ENCODE results near the gene MUSK. TPM values are rescaled to one million over a fixed set of nuclear protein-coding genes. Genes with fewer than 3 reads are reported as not detected.

MUSK gene
- polyA plus RNA-seq, 2 of the 4 experiments (the other 2 are of a cell fraction), result not detected

- TF ChIP-seq TP53 (CRISPR knock-in tag; IDR thresholded peaks at IDR 0.05), result no peak
- no peak for TF ChIP-seq GATA3 (IDR thresholded peaks at IDR 0.05; ENCODE audit: borderline replicate concordance)
- TF ChIP-seq FOSL2 (IDR thresholded peaks at IDR 0.05), result no peak
- no peak for TF ChIP-seq FOSL2 (CRISPR knock-in tag; IDR thresholded peaks at IDR 0.05)
- TF ChIP-seq CEBPB (IDR thresholded peaks at IDR 0.05), result no peak
- no peak for TF ChIP-seq HES2 (IDR thresholded peaks at IDR 0.05)
- no peak for TF ChIP-seq ZC3H11A (IDR thresholded peaks at IDR 0.05)
- no peak for TF ChIP-seq HOXB13 (CRISPR knock-in tag; IDR thresholded peaks at IDR 0.05; ENCODE audit: low read depth)
Measured at GRCh38 chr9:110777196-110777875, 108.7 kb downstream of the MUSK start (continued).

GRCh38 chr9:110777876-110778215 lies 109.3 kb downstream of the MUSK start:
- no peak for FAIRE-seq
- POLR2A ChIA-PET, result no interaction called here
- CTCF ChIA-PET, result no interaction called here

GRCh38 chr9:110782701-110783100 lies 114.1 kb downstream of the MUSK start:
- TF ChIP-seq RARB (CRISPR knock-in tag; IDR thresholded peaks at IDR 0.05), result no peak
- no peak for TF ChIP-seq ESRRA (IDR thresholded peaks at IDR 0.05; ENCODE audit: borderline replicate concordance, low read length)
- no peak for TF ChIP-seq USF2 (IDR thresholded peaks at IDR 0.05)
- no peak for TF ChIP-seq FOXS1 (CRISPR knock-in tag; IDR thresholded peaks at IDR 0.05)
- TF ChIP-seq TP53 (CRISPR knock-in tag; IDR thresholded peaks at IDR 0.05), result no peak
- TF ChIP-seq CHD2 (IDR thresholded peaks at IDR 0.05; ENCODE audit: low read length, partially characterized antibody), result no peak
- no peak overlapping the region for H3K4me3 ChIP-seq
- no peak for FAIRE-seq
- POLR2A ChIA-PET, result no interaction called here
- no peak for DNase-seq (ENCODE audit: low read depth in 1 of 2, low spot score in 1 of 2)
- 89% methylated on average over 5 of the region's 5 CpGs for WGBS (ENCODE audit: missing lambda C conversion rate)
- ATAC-seq, result no peak
- no peaks in the 10 kb centered on the region for H3K9me3 ChIP-seq
- no peak overlapping the region for H3K4me2 ChIP-seq
- CTCF ChIA-PET, result no interaction called here
- H3K4me1 ChIP-seq, result peaks cover 8% of the 10 kb centered on the region; the same call in 1 of the 3 replicates
- H3K27ac ChIP-seq, result no peak overlapping the region

More at GRCh38 chr9:110777876-110778215, 109.3 kb downstream of the MUSK start:
- H3K9me3 ChIP-seq, result no peaks in the 10 kb centered on the region
- no peak overlapping the region for H3K27ac ChIP-seq
- TF ChIP-seq CTCF (IDR thresholded peaks at IDR 0.05), result no peak
- no peak for TF ChIP-seq PHF8 (IDR thresholded peaks at IDR 0.05; ENCODE audit: borderline replicate concordance, low read depth)
- no peak for TF ChIP-seq CHD2 (IDR thresholded peaks at IDR 0.05; ENCODE audit: low read length, partially characterized antibody)
- no peak for TF ChIP-seq RCOR1 (IDR thresholded peaks at IDR 0.05; ENCODE audit: low read depth, low read length)
- TF ChIP-seq PBX3 (IDR thresholded peaks at IDR 0.05), result no peak
- peak overlapping the region; percentile 17; the same call in 1 of the 3 replicates for H3K4me2 ChIP-seq
- no peak overlapping the region for H3K4me3 ChIP-seq
- peaks cover 9% of the 10 kb centered on the region; the same call in 1 of the 3 replicates for H3K4me1 ChIP-seq
- ATAC-seq, result no peak
- no peak for DNase-seq (ENCODE audit: low read depth in 1 of 2, low spot score in 1 of 2)

GRCh38 chr9:110784309-110784708 lies 115.7 kb downstream of the MUSK start:
- no peak overlapping the region for H3K27ac ChIP-seq
- peaks cover 4% of the 10 kb centered on the region; the same call in 1 of the 3 replicates for H3K4me1 ChIP-seq
- 81% methylated on average over 1 of the region's 1 CpG for WGBS (ENCODE audit: missing lambda C conversion rate)
- DNase-seq (ENCODE audit: low read depth in 1 of 2, low spot score in 1 of 2), result no peak
- H3K4me3 ChIP-seq, result no peak overlapping the region
- ATAC-seq, result no peak
- no peaks in the 10 kb centered on the region for H3K9me3 ChIP-seq
- CTCF ChIA-PET, result interaction anchor here (1.7 kb wide), 1 partner anchor 57 kb away, joined by 4 read pairs; no protein-coding TSS in a partner anchor
- TF ChIP-seq PHF8 (IDR thresholded peaks at IDR 0.05; ENCODE audit: borderline replicate concordance, low read depth), result no peak
- no peak for TF ChIP-seq JUN (IDR thresholded peaks at IDR 0.05)
- no peak for TF ChIP-seq CBX8 (IDR thresholded peaks at IDR 0.05)
- TF ChIP-seq ZNF302 (CRISPR knock-in tag; IDR thresholded peaks at IDR 0.05), result no peak
- TF ChIP-seq ATOH8 (CRISPR knock-in tag; IDR thresholded peaks at IDR 0.05; ENCODE audit: low read depth), result no peak
- TF ChIP-seq CHD4 (IDR thresholded peaks at IDR 0.05; ENCODE audit: borderline replicate concordance), result no peak
- no peak for TF ChIP-seq KDM1A (IDR thresholded peaks at IDR 0.05; ENCODE audit: low read depth)
- no peak overlapping the region for H3K4me2 ChIP-seq
- FAIRE-seq, result no peak
- POLR2A ChIA-PET, result no interaction called here
